SK-N-SH (cell line): Measurements from ENCODE around the gene RASAL2. TPM values are rescaled to one million over a fixed set of nuclear protein-coding genes. Genes with fewer than 3 reads are reported as not detected.

Experiments used
- CTCF ChIA-PET: fragments of 300-600, 350-600 bp; formaldehyde crosslinking; extraction: SDS; loops from one replicate; lab custom pipeline; 2021; lab: Yijun Ruan, JAX
- POLR2A ChIA-PET: fragments of 350-600 bp; sonication (Branson Sonifier 250); formaldehyde crosslinking; extraction: SDS; loops from one replicate; lab custom pipeline; 2020; ENCODE audit warnings: antibody characterized with exemption, inconsistent platforms; lab: Yijun Ruan, JAX
- DNase-seq: peaks from one replicate; pipeline ENCODE4 v3.0.0; 2012
- H2AFZ ChIP-seq: fragments of 200-600 bp; sonication (generic); 2 replicates; pipeline ENCODE4 v1.8.1; 2016; ENCODE audit warnings: antibody characterized with exemption, mild to moderate bottlenecking, low read depth
- H3F3A ChIP-seq: fragments of 200-600 bp; sonication (generic); replicated peaks from 2 replicates; pipeline ENCODE3; 2016; ENCODE audit warnings: antibody characterized with exemption, mild to moderate bottlenecking; ENCODE audit not compliant: insufficient read depth
- H3K27ac ChIP-seq, 2 experiments: fragments of 200-500 bp in 1 of 2; fragments of 200-600 bp in 1 of 2; sonication (Bioruptor generic) in 1 of 2; sonication (generic), shearing (Covaris generic) in 1 of 2; 2 replicates each; pipeline versions ENCODE4 v1.5.1 to v1.6.1; 2014 to 2016; ENCODE audit warnings: low read depth in 2 of 2, inconsistent platforms in 1 of 2, low read length in 1 of 2, mild to moderate bottlenecking in 1 of 2, mixed read lengths in 1 of 2
- H3K27me3 ChIP-seq: fragments of 200-600 bp; sonication (generic), shearing (Covaris generic); 2 replicates; pipeline ENCODE4 v1.6.1; 2016; ENCODE audit warnings: mixed run types; ENCODE audit not compliant: insufficient read depth
- H3K36me3 ChIP-seq, 2 experiments: fragments of 200-500 bp in 1 of 2; fragments of 200-600 bp in 1 of 2; sonication (Bioruptor generic) in 1 of 2; sonication (generic) in 1 of 2; replicated peaks in 1 of 2; 2 replicates each; pipeline versions ENCODE3 to v1.5.1; 2014 to 2016; ENCODE audit warnings: low read length in 1 of 2, mild to moderate bottlenecking in 1 of 2; ENCODE audit not compliant: insufficient read depth in 2 of 2, control insufficient read depth in 1 of 2
- H3K4me1 ChIP-seq, 2 experiments: fragments of 200-500 bp in 1 of 2; fragments of 200-600 bp in 1 of 2; sonication (Bioruptor generic) in 1 of 2; sonication (generic), shearing (Covaris generic) in 1 of 2; 2 replicates each; pipeline versions ENCODE4 v1.5.1 to v1.6.1; 2014 to 2016; ENCODE audit warnings: low read depth in 1 of 2, low read length in 1 of 2, mixed run types in 1 of 2; ENCODE audit not compliant: insufficient read depth in 2 of 2, control insufficient read depth in 1 of 2
- H3K4me2 ChIP-seq: fragments of 200-600 bp; sonication (generic), shearing (Covaris generic); 2 replicates; pipeline ENCODE4 v1.6.1; 2017; ENCODE audit warnings: mixed run types
- H3K4me3 ChIP-seq, 2 experiments: fragments of 200-500 bp in 1 of 2; fragments of 200-600 bp in 1 of 2; sonication (Bioruptor generic) in 1 of 2; sonication (generic), shearing (Covaris generic) in 1 of 2; 2 replicates each; pipeline versions ENCODE4 v1.5.1 to v1.8.1; 2014 to 2016; ENCODE audit warnings: low read depth in 2 of 2, inconsistent platforms in 1 of 2, low read length in 1 of 2, mild to moderate bottlenecking in 1 of 2, mixed read lengths in 1 of 2, moderate library complexity in 1 of 2
- H3K79me2 ChIP-seq: fragments of 200-600 bp; sonication (generic); 2 replicates; pipeline ENCODE4 v1.8.1; 2017; ENCODE audit warnings: mild to moderate bottlenecking; ENCODE audit not compliant: insufficient read depth
- H3K9ac ChIP-seq: fragments of 200-600 bp; sonication (generic); 2 replicates; pipeline ENCODE4 v1.6.1; 2017; ENCODE audit warnings: mixed run types
- H3K9me2 ChIP-seq: fragments of 200-600 bp; sonication (generic); 2 replicates; pipeline ENCODE4 v1.6.1; 2017; ENCODE audit warnings: mixed run types
- H3K9me3 ChIP-seq: fragments of 200-600 bp; sonication (generic); 2 replicates; pipeline ENCODE4 v1.6.1; 2017; ENCODE audit warnings: mixed run types, mild to moderate bottlenecking, moderate library complexity
- H4K20me1 ChIP-seq: fragments of 200-600 bp; sonication (generic); 2 replicates; pipeline ENCODE4 v1.6.1; 2017; ENCODE audit warnings: mild to moderate bottlenecking, mixed run types; ENCODE audit not compliant: insufficient read depth
- EZH2phosphoT487 ChIP-seq: fragments of 200-600 bp; sonication (generic); IDR thresholded peaks from 2 replicates; pipeline ENCODE4 v1.6.1; 2017; ENCODE audit warnings: low read depth, mixed run types, mild to moderate bottlenecking, antibody characterized with exemption, moderate library complexity, borderline replicate concordance
- GABPA ChIP-seq: IDR thresholded peaks from 2 replicates; pipeline ENCODE4 v1.4.0; 2012; ENCODE audit warnings: low read depth, mild to moderate bottlenecking
- GATA2 ChIP-seq: sonication (generic); formaldehyde crosslinking; IDR thresholded peaks from 2 replicates; pipeline ENCODE4 v1.5.0; 2020; ENCODE audit warnings: mild to moderate bottlenecking, missing genetic modification reagents
- JUND ChIP-seq: IDR thresholded peaks from 2 replicates; pipeline ENCODE4 v1.4.0; 2012
- NFIC ChIP-seq: IDR thresholded peaks from 2 replicates; pipeline ENCODE4 v1.4.0; 2012; ENCODE audit warnings: borderline replicate concordance
- RAD21 ChIP-seq: IDR thresholded peaks from 2 replicates; pipeline ENCODE4 v1.6.1; 2012; ENCODE audit warnings: mild to moderate bottlenecking, low read length
- RCOR1 ChIP-seq: fragments of 150-350 bp; IDR thresholded peaks from 2 replicates; pipeline ENCODE4 v1.6.1; 2017; ENCODE audit warnings: antibody characterized with exemption, low read length
- SIN3A ChIP-seq: IDR thresholded peaks from 2 replicates; pipeline ENCODE4 v1.6.1; 2012; ENCODE audit warnings: low read depth, mild to moderate bottlenecking, low read length, moderate library complexity, borderline replicate concordance
- TCF12 ChIP-seq: IDR thresholded peaks from 2 replicates; pipeline ENCODE4 v1.4.0; 2012
- TEAD4 ChIP-seq: IDR thresholded peaks from 2 replicates; pipeline ENCODE4 v1.4.0; 2012; ENCODE audit warnings: mild to moderate bottlenecking, borderline replicate concordance; ENCODE audit not compliant: insufficient read depth
- WGBS: methylation state at CpG from one replicate; pipeline ENCODE4 v1.1.6; 2017; ENCODE audit warnings: low lambda C conversion rate; 5-methylcytosine and 5-hydroxymethylcytosine counted together
- polyA plus RNA-seq, 3 experiments: library from polyadenylated mRNA; depleted of rRNA; stranded (reverse); fragments of >200 nt; gene quantifications; 2 replicates each; pipeline ENCODE4 v1.2.3, GENCODE V29; 2012
- TF ChIP-seq, protein P1 (sequence below): IDR thresholded peaks from 2 replicates; pipeline ENCODE4 v1.6.1; 2012; ENCODE audit warnings: mild to moderate bottlenecking, low read depth, low read length, moderate library complexity
- TF ChIP-seq, protein P2 (sequence below): IDR thresholded peaks from 2 replicates; pipeline ENCODE4 v1.4.0; 2012; ENCODE audit warnings: low read depth, borderline replicate concordance

RASAL2 gene
- polyA plus RNA-seq, 1 of the 3 experiments (the other 2 are of a cell fraction): 6.9 TPM

DNA sequence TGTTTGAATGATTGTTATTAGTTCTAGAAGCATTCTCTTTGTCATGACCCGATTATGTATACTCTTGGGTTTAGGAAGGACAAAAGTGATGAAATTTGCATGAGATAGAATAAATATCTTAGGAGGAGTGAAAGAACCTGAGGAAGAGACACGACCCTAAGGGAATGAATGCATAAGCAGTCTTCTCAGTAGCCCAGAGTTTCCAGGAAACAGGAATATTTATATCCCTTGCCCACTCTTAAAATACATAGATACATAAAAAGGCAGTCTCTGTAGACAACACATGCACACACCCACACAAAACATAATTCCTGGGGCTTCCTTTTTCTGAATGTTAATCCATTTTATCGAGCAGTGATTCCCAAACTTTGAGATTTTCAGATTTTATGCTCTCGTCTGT lies 383.5 kb downstream of the RASAL2 start (continued):
- TF ChIP-seq, protein P1, sequence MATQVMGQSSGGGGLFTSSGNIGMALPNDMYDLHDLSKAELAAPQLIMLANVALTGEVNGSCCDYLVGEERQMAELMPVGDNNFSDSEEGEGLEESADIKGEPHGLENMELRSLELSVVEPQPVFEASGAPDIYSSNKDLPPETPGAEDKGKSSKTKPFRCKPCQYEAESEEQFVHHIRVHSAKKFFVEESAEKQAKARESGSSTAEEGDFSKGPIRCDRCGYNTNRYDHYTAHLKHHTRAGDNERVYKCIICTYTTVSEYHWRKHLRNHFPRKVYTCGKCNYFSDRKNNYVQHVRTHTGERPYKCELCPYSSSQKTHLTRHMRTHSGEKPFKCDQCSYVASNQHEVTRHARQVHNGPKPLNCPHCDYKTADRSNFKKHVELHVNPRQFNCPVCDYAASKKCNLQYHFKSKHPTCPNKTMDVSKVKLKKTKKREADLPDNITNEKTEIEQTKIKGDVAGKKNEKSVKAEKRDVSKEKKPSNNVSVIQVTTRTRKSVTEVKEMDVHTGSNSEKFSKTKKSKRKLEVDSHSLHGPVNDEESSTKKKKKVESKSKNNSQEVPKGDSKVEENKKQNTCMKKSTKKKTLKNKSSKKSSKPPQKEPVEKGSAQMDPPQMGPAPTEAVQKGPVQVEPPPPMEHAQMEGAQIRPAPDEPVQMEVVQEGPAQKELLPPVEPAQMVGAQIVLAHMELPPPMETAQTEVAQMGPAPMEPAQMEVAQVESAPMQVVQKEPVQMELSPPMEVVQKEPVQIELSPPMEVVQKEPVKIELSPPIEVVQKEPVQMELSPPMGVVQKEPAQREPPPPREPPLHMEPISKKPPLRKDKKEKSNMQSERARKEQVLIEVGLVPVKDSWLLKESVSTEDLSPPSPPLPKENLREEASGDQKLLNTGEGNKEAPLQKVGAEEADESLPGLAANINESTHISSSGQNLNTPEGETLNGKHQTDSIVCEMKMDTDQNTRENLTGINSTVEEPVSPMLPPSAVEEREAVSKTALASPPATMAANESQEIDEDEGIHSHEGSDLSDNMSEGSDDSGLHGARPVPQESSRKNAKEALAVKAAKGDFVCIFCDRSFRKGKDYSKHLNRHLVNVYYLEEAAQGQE: no peak
- TF ChIP-seq RAD21 (no peak), JUND (no peak), RCOR1 (no peak), TCF12 (no peak), EZH2phosphoT487 (no peak), GABPA (no peak)

DNA sequence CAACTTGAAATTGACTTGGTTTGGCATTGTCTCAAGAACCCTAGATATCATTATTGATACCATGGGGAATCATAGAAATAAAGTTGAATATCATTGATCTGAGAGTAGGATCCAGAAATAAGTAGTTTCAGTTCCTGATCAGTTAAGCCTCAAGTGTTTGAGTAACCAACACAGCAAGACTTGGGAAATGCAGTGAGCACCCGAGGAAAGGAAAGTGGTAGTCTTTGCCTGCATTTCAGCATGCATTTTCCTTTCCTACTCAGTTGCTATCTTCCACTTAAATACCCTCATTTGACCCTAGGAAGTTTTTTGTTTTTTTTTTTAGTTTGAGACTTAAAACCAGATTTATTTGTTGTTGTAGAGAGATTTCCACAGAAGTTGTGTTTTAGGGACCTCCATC lies 383.9 kb downstream of the RASAL2 start:
- Histone ChIP-seq H3K9ac (no peak overlapping the region), H3K4me2 (no peak overlapping the region), H4K20me1 (no peaks in the 10 kb centered on the region), H3K36me3 (peaks cover 22 to 36% of the 10 kb centered on the region in 2 experiments), H3K9me2 (no peaks in the 10 kb centered on the region), H3K79me2 (no peaks in the 10 kb centered on the region), H3K27ac (no peak overlapping the region), H3F3A (no peaks in the 10 kb centered on the region), H3K4me3 (no peak overlapping the region), H3K27me3 (no peaks in the 10 kb centered on the region), H3K4me1 (no peaks in the 10 kb centered on the region), H3K9me3 (no peaks in the 10 kb centered on the region), H2AFZ (no peak overlapping the region)
- ChIA-PET POLR2A (no interaction called here), CTCF (no interaction called here)
- DNase-seq: no peak
- TF ChIP-seq SIN3A (no peak), GATA2 (CRISPR knock-in tag) (no peak), RCOR1 (no peak), TEAD4 (no peak), TCF12 (no peak), NFIC (no peak)
- TF ChIP-seq, protein P1: no peak
- TF ChIP-seq, protein P2, sequence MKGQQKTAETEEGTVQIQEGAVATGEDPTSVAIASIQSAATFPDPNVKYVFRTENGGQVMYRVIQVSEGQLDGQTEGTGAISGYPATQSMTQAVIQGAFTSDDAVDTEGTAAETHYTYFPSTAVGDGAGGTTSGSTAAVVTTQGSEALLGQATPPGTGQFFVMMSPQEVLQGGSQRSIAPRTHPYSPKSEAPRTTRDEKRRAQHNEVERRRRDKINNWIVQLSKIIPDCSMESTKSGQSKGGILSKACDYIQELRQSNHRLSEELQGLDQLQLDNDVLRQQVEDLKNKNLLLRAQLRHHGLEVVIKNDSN: no peak
- WGBS: 56% methylated on average over 1 of the region's 1 CpG
